Endothelial cell of umbilical vein (primary cell): Measurements from ENCODE around the gene KIAA1671. TPM values are rescaled to one million over a fixed set of nuclear protein-coding genes. Genes with fewer than 3 reads are reported as not detected.

Experiments used
- BruUV-seq: library from RNA; stranded (reverse); fragments of 400-500 nt; replicated peaks from 2 replicates; lab custom pipeline; 2021; lab: Mats Ljungman, UMichigan
- CTCF ChIA-PET: fragments of 300-600, 350-600 bp; sonication (Branson Sonifier 250); formaldehyde crosslinking; loops from one replicate; lab custom pipeline; 2021; ENCODE audit warnings: antibody characterized with exemption, inconsistent platforms; lab: Charles Lee
- POLR2A ChIA-PET: fragments of 300-600, 350-600 bp; sonication (Branson Sonifier 250); formaldehyde crosslinking; loops from one replicate; lab custom pipeline; 2021; ENCODE audit warnings: antibody characterized with exemption, inconsistent platforms; lab: Charles Lee
- DNase-seq: peaks from one replicate; pipeline ENCODE4 v3.0.0-alpha.2; 2011; ENCODE audit warnings: low read depth, low spot score
- FAIRE-seq: peaks from 2 replicates; lab custom pipeline; 2011; peaks lifted over from hg19 to GRCh38; lab: Jason Lieb, UNC
- H2AFZ ChIP-seq: 2 replicates; pipeline ENCODE4 v1.6.0; 2012; ENCODE audit warnings: low read depth, low read length, control low read depth, inconsistent platforms
- H3K27ac ChIP-seq: 2 replicates; pipeline ENCODE4 v1.5.1; 2011; ENCODE audit warnings: low read depth, mild to moderate bottlenecking, control low read depth, low read length, moderate library complexity; ENCODE audit not compliant: insufficient read depth
- H3K27me3 ChIP-seq, 2 experiments: 2 replicates each; pipeline versions ENCODE4 v1.6.0 to v1.6.1; 2011; ENCODE audit warnings: low read length in 2 of 2, mixed read lengths in 1 of 2; ENCODE audit not compliant: control insufficient read depth in 2 of 2, insufficient read depth in 2 of 2
- H3K36me3 ChIP-seq, 2 experiments: 2 replicates in 1 of 2; 3 replicates in 1 of 2; pipeline ENCODE4 v1.5.1; 2011; ENCODE audit warnings: low read length in 2 of 2, mild to moderate bottlenecking in 1 of 2, moderate library complexity in 1 of 2; ENCODE audit not compliant: control insufficient read depth in 2 of 2, insufficient read depth in 2 of 2; ENCODE audit errors: extremely low read depth in 1 of 2
- H3K4me1 ChIP-seq: 3 replicates; pipeline ENCODE4 v1.5.1; 2011; ENCODE audit warnings: mild to moderate bottlenecking, low read length; ENCODE audit not compliant: control insufficient read depth, insufficient read depth; ENCODE audit errors: extremely low read depth
- H3K4me2 ChIP-seq: 2 replicates; pipeline ENCODE4 v1.6.1; 2011; ENCODE audit warnings: low read length, control low read depth, mixed read lengths; ENCODE audit not compliant: insufficient read depth
- H3K4me3 ChIP-seq, 3 experiments: fragments of 200-600 bp in 1 of 3; sonication (generic), shearing (Covaris generic) in 1 of 3; replicated peaks in 1 of 3; 2 replicates each; pipeline ENCODE4 v1.5.1; 2011 to 2016; ENCODE audit warnings: control low read depth in 3 of 3, low read length in 3 of 3, mild to moderate bottlenecking in 2 of 3, inconsistent platforms in 1 of 3, low read depth in 1 of 3, moderate library complexity in 1 of 3; ENCODE audit not compliant: insufficient read depth in 1 of 3
- H3K79me2 ChIP-seq: 2 replicates; pipeline ENCODE4 v1.6.0; 2012; ENCODE audit warnings: low read length, inconsistent platforms; ENCODE audit not compliant: control insufficient read depth, insufficient read depth
- H3K9ac ChIP-seq: replicated peaks from 2 replicates; pipeline ENCODE3; 2011; ENCODE audit warnings: low read length, control low read depth; ENCODE audit not compliant: insufficient read depth; ENCODE audit errors: extremely low read depth
- H3K9me1 ChIP-seq: replicated peaks from 3 replicates; pipeline ENCODE4 v1.6.0; 2011; ENCODE audit warnings: mild to moderate bottlenecking, low read length; ENCODE audit not compliant: control insufficient read depth, insufficient read depth; ENCODE audit errors: extremely low read depth
- H3K9me3 ChIP-seq: replicated peaks from 2 replicates; pipeline ENCODE4 v1.5.1; 2012; ENCODE audit warnings: low read length, inconsistent platforms; ENCODE audit not compliant: control insufficient read depth, insufficient read depth
- H4K20me1 ChIP-seq: replicated peaks from 2 replicates; pipeline ENCODE3; 2011; ENCODE audit warnings: mild to moderate bottlenecking, low read length; ENCODE audit not compliant: control insufficient read depth, insufficient read depth; ENCODE audit errors: extremely low read depth
- CTCF ChIP-seq, 2 donors: IDR thresholded peaks; 1 replicate in 1 of 2; 2 replicates in 1 of 2; pipeline ENCODE4 v1.5.1; 2011; ENCODE audit warnings: low read length in 2 of 2, mild to moderate bottlenecking in 2 of 2, moderate library complexity in 2 of 2, control low read depth in 1 of 2, inconsistent platforms in 1 of 2, low read depth in 1 of 2; ENCODE audit not compliant: insufficient read depth in 1 of 2; ENCODE audit errors: extremely low read depth in 1 of 2
- EZH2 ChIP-seq: IDR thresholded peaks from 2 replicates; pipeline ENCODE4 v1.6.1; 2012; ENCODE audit warnings: borderline replicate concordance, low read depth, mild to moderate bottlenecking, moderate library complexity, low read length, inconsistent platforms; ENCODE audit not compliant: severe bottlenecking
- FOS ChIP-seq: IDR thresholded peaks from 2 replicates; pipeline ENCODE4 v1.6.1; 2011; ENCODE audit warnings: mild to moderate bottlenecking, low read length, moderate library complexity, borderline replicate concordance; ENCODE audit not compliant: insufficient read depth
- GATA2 ChIP-seq: IDR thresholded peaks from 2 replicates; pipeline ENCODE4 v1.7.0; 2011; ENCODE audit warnings: low read depth, mild to moderate bottlenecking, moderate library complexity, mixed read lengths, low read length; ENCODE audit not compliant: insufficient read length, insufficient read depth
- JUN ChIP-seq: IDR thresholded peaks from 2 replicates; pipeline ENCODE4 v1.6.1; 2011; ENCODE audit warnings: borderline replicate concordance, low read depth; ENCODE audit not compliant: insufficient read length, insufficient read depth
- MAX ChIP-seq: IDR thresholded peaks from 2 replicates; pipeline ENCODE4 v1.6.1; 2011; ENCODE audit not compliant: insufficient read depth, insufficient read length
- MYC ChIP-seq: IDR thresholded peaks from one replicate; pipeline ENCODE4 v1.6.1; 2011; ENCODE audit warnings: mild to moderate bottlenecking, low read depth, low read length
- POLR2A ChIP-seq: IDR thresholded peaks from 2 replicates; pipeline ENCODE4 v1.6.1; 2012; ENCODE audit warnings: low read depth, mild to moderate bottlenecking, control low read depth, low read length
- POLR2AphosphoS5 ChIP-seq: IDR thresholded peaks from 2 replicates; pipeline ENCODE4 v1.6.1; 2012; ENCODE audit warnings: low read depth, mild to moderate bottlenecking, control low read depth, low read length, moderate library complexity; ENCODE audit not compliant: insufficient read depth
- dilution Hi-C: fragments of 300-500 bp; cut with MboI; formaldehyde crosslinking; loops from one replicate; pipeline ENCODE4 v1.15.0; 2019; ENCODE audit warnings: low sequenced_read_pairs; ENCODE audit not compliant: extremely low pct_ligation_motif_present
- intact Hi-C: fragments of 100-400 bp; cut with micrococcal nuclease; formaldehyde crosslinking; loops from one replicate; pipeline ENCODE4 v1.10.0; 2022
- polyA plus RNA-seq, 4 experiments: library from polyadenylated mRNA; depleted of rRNA in 3 of 4; stranded (reverse) in 3 of 4; unstranded in 1 of 4; fragments of >200 nt; gene quantifications; 2 replicates each; pipeline versions ENCODE4 v1.2.1 to v1.2.3, GENCODE V29; 2011 to 2012; ENCODE audit warnings: missing spikeins in 1 of 4
- total RNA-seq: library from RNA; stranded (reverse); gene quantifications from 2 replicates; pipeline ENCODE4 v1.2.3, GENCODE V29; 2021

Gene KIAA1671
- total and polyA plus RNA-seq, 2 donors (not counting 3 experiments of a cell fraction or from before 2014, with no cell fraction given), result 23.1 to 85.1 TPM

GRCh38 chr22:25174888-25175411 lies 222.4 kb downstream of the KIAA1671 start:
- H3K4me1 ChIP-seq, result no peaks in the 10 kb centered on the region
- H3K9ac ChIP-seq, result no peak overlapping the region
- H3K4me2 ChIP-seq, result no peak overlapping the region
- no peaks in the 10 kb centered on the region for H3K9me1 ChIP-seq
- ChIA-PET POLR2A (no interaction called here), CTCF (interaction anchor here (1.2 to 5.3 kb wide), 3 partner anchors 26 to 93 kb away, joined by 3 to 24 read pairs (median 8); no protein-coding TSS in a partner anchor)
- DNase-seq, result no peak
- H3K27ac ChIP-seq, result no peak overlapping the region
- no peak overlapping the region for H3K4me3 ChIP-seq
- H4K20me1 ChIP-seq, result no peaks in the 10 kb centered on the region
- FAIRE-seq, result no peak
- no peaks in the 10 kb centered on the region for H3K27me3 ChIP-seq
- intact Hi-C loops (no loop called here), dilution Hi-C loops (no loop called here)
- no peak for TF ChIP-seq EZH2
- TF ChIP-seq CTCF (IDR thresholded peaks at IDR 0.05; ENCODE audit: extremely low read depth in 1 of 2, insufficient read depth in 1 of 2, low read depth in 1 of 2, low read length in 2 of 2), result no peak
- TF ChIP-seq POLR2A, result no peak
- no peak for TF ChIP-seq FOS
- no peak for TF ChIP-seq MAX
- TF ChIP-seq JUN, result no peak
- TF ChIP-seq GATA2, result no peak
- no peak for TF ChIP-seq POLR2AphosphoS5
- no peak for TF ChIP-seq MYC
- no peaks in the 10 kb centered on the region for H3K79me2 ChIP-seq
- BruUV-seq, result no TSS peak
- H2AFZ ChIP-seq, result no peak overlapping the region
- peaks cover 18 to 35% of the 10 kb centered on the region in 2 experiments for H3K36me3 ChIP-seq
- no peaks in the 10 kb centered on the region for H3K9me3 ChIP-seq
